Ramos (cell line): ENCODE data around the gene C1orf174.

Experiments
- in situ Hi-C: fragments of 300-500 bp; cut with MboI; formaldehyde crosslinking; loops from one replicate; pipeline ENCODE4 v1.14.3; 2022; ENCODE audit warnings: low sequenced_read_pairs; ENCODE audit not compliant: unreplicated experiment

The C1orf174 gene

GRCh38 chr1:3910857-3911845 lies 11.1 kb upstream of the C1orf174 start:
- in situ Hi-C loops: loop anchor here (10.0 kb wide), 1 partner anchor 144 kb away; no protein-coding TSS in a partner anchor

DNA sequence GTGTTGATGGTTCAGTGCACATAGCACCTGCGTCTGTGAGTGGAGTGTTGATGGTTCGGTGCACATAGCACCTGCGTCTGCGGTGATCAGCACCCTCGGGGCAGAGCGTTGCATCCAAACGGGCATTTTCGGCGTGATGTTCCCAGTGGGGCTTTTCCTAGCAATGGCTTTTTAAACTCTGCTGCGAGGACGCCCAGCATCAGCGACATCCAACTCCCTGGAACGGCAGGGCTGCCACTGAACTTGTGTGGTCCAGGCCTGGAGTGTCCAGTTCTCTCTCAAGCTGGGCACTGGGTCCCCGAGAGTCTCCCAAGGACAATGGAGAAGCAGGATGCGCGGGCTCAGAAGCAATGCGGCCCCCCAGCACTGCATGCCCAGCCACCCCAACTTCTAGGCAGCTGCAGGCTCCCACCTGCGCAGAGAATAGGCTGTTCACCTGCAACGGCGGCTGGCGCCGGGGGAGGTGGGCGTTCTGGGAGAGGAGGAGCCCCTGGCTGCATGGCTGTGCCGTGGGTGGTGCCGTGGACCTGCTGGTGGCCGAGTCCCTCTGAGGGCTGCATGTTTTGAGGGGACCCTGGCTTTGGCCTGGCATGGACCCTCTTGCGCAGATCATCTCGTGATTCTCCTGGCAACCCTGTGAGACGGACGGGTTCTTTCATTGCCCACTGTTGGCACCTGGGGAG lies 10.1 kb upstream of the C1orf174 start:
- in situ Hi-C loops: loop anchor here (10.0 kb wide), 1 partner anchor 145 kb away; no protein-coding TSS in a partner anchor

DNA sequence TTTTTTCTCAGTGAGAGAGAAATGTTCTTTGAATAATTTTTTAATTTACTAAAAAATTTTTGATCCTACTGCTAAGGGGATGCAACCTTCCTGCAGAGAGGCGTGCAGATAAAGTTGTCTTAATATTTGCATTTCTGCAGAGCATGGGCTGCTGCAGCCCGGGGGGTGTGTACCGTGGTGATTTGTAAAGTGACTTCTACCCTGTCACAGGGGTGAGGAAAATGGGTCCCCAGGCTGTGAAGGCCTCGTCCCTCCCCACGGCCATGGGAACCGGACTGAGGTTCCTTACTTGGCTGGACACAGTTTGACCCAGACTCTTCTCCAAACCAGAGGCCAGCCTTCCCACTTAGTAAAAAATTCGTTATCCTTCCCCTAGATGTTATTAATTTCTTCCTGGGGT lies 9.5 kb upstream of the C1orf174 start:
- in situ Hi-C loops: loop anchor here (10.0 kb wide), 1 partner anchor 145 kb away; no protein-coding TSS in a partner anchor

DNA sequence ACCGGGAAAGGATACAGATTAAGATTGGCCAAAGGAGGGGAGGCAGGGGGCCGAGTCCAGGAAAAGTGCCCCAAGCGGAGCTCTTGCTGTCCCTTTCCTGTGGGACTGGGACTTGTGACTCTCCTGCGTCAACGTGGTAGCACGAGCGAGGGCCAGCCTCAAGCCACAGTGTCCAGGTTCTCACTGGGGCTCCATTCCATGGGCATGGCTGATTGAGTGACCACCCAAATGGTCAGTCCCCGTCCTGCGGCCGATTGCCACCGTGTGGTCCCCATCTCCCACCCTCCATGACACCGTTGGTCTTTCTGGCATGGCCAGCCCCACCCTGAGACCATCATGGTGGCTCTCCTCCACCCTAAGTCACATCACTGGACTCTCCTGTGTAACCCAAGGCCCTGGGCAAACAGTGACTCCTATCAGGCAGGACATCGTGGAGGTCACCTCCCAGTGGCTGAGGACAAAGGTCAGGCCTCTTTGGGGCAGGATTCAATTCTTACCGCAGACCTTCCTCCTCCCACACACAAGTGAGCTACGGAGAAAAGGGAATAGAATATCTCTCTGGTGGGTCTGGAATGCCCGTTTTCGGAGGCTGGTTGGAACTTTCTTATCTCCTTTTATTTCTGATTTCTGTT lies 8.9 kb upstream of the C1orf174 start:
- in situ Hi-C loops: no loop called here

DNA sequence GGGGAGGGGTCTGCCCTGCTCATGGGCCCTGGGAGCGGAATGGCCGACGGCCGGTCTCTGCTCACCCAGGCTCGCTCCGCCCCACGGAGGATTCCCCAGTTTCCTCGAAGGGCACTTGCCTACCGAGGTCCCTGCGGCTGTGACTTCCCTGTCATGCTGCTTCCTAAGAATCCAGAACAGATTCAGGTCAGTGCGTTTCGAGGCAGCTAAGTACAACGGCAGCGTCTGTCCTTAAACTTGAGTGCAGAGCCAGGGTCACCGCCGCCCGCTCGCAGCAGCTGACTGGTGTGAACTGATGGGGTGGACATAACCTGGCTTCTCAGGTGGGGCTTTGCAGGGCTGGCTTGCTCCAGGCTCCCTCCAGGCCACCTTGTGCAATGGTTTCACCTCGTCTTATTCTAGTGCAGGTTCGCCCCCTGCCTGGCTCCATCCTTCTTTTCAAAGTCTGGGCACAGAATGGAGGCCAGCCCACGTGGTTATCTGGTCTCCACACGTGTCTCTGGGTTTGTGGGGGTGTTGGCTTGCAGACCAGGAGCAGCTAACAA lies 7.6 kb upstream of the C1orf174 start:
- in situ Hi-C loops: no loop called here

DNA sequence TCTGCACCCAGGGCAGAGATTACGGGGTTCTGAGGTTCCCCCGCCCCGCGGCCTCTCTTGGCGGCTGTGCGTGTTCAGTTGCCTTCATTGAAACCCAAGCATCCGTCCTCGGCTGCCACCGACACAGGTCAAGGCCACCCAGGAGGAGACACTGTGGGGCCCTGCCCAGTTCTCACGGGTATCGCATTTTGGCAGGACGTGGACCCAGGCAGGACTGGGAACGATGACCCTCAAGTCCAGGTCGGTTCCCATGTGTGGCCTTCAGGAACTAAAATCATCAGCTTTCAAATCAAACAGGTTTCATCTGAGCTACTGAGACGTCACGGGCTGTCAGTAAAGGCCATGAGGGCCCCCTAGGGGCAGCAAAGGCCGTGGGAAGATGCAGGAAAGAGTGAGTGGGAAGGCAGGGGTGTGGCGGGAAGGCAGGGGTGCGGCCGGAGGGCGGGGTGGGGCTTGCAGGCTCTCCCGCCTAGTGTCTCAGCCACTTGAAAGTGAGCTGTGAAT lies 7.0 kb upstream of the C1orf174 start:
- in situ Hi-C loops: no loop called here

GRCh38 chr1:3906672-3907020 lies 6.6 kb upstream of the C1orf174 start:
- in situ Hi-C loops: no loop called here

DNA sequence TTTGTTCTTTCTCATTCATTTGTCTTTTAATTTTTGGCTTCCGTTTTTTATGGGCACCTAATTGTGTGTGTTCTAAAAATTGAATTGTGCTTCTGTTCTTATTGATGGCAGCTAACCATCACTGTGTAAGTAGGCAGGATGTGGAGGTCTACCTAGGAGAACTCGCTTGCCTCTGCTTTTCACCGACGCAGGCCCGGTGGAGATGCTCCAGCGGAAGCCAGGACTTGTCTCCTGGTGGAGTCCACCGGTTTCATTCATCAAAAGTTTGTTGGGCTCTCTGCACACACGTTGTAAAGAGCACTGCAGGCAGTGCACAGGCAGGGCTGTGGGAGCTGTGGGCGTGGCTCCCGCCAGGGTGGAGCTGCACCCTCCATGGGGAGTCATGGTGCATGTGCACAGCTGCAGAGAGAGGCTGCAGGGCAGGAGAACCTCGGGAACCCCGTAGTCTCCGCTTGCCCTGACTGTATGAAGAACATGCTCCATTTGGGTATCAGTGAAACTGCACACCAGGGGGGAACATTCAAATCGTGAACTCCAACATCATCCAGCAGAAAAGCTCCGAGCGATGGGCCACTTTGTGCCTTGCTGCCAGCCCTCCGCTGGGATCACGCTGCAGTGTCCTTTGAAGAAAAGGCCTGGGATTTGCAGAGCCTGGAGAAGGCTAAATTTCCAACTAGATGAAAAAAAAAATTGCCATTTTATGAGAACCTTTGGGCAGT lies 6.0 kb upstream of the C1orf174 start:
- in situ Hi-C loops: no loop called here

DNA sequence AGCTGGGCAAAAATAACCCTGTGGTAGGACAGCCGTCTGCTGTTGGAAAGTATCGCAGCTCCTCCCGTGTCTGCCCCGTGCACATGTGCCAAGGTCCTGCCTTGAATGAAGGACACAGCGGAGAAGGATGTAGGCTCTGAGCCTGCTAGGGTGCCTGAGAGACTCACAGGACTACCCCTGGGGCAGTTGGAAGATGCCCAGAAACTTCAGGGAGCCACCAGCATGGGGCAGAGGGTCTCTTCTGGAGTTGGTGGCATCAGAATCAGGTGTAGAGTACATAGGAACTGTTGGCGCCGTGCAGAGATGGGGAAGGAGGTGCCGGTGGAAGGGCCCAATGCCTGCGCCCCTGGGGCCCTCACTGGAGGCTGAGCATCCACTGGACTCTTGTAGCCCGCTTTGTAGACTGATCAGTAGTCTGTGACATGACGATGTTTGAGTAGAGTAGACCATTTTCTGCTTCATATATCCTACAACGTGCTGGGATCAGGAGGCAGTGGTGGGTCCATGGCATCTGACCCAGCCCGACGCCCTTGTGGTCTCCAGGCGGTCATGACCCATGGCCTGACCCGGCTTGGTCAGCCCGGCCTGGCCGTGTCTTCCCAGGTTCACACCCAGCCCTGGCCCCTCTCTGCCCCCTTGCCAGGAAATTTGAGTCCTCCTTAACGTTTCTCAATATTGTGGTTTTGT lies 5.3 kb upstream of the C1orf174 start:
- in situ Hi-C loops: no loop called here

- in situ Hi-C loops: no loop called here
Observed at GRCh38 chr1:3904843-3905185, 4.7 kb upstream of the C1orf174 start.

- in situ Hi-C loops: no loop called here
Observed at GRCh38 chr1:3904006-3904842, 4.2 kb upstream of the C1orf174 start.

- in situ Hi-C loops: no loop called here
Observed at GRCh38 chr1:3903141-3904005, 3.3 kb upstream of the C1orf174 start.

- in situ Hi-C loops: no loop called here
Observed at GRCh38 chr1:3902571-3903091, 2.6 kb upstream of the C1orf174 start.

DNA sequence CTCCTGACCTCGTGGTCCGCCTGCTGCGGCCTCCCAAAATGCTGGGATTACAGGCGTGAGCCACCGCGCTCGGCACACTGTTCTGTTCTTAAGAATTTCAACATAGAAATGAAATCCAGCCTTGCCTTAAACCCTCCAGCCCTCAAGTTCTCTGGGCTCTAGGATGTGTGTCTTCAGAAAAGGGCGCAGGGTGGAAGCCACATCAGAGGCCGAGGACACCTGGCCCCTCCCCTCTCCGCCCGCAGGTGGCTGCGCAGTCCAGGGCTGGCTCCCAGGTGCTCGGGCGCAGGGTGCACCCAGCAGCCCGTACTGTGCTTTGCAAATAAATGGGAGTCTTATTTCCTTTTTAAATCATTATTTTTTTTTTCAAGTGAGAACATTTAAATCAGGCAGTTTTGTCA lies 2.0 kb upstream of the C1orf174 start:
- in situ Hi-C loops: no loop called here

GRCh38 chr1:3900969-3901529 lies 977 bp upstream of the C1orf174 start:
- in situ Hi-C loops: no loop called here

GRCh38 chr1:3899754-3900149 lies 320 bp downstream of the C1orf174 start:
- in situ Hi-C loops: loop anchor here (5.0 kb wide), 1 partner anchor 52 kb away; no protein-coding TSS in a partner anchor
